Activated CD8-positive, alpha-beta T cell treated with anti-CD3 and anti-CD28 coated beads for 36 hours (primary cell): ENCODE measurements around the gene TMEM94. TPM values are rescaled to one million over a fixed set of nuclear protein-coding genes. Genes with fewer than 3 reads are reported as not detected.

Source experiments
- ATAC-seq: fragments of 200-7000 bp; cut with Tn5 transposase; one replicate; pipeline ENCODE4 v1.10.0; 2021; ENCODE audit warnings: mild to moderate bottlenecking, moderate library complexity
- CTCF ChIA-PET: fragments of 350-600 bp; sonication (Branson Sonifier 250); formaldehyde crosslinking; loops from one replicate; lab custom pipeline; 2021; ENCODE audit warnings: antibody characterized with exemption; lab: Charles Lee
- POLR2A ChIA-PET: fragments of 350-600 bp; sonication (Branson Sonifier 250); formaldehyde crosslinking; loops from one replicate; lab custom pipeline; 2021; ENCODE audit warnings: antibody characterized with exemption; lab: Charles Lee
- DNase-seq: peaks from one replicate; pipeline ENCODE4 v3.0.0-alpha.2; 2020
- H3K27ac Mint-ChIP-seq: one replicate; pipeline ENCODE4 v1.8.0; 2021; ENCODE audit warnings: mild to moderate bottlenecking, mixed read lengths
- H3K27me3 Mint-ChIP-seq: one replicate; pipeline ENCODE4 v1.8.0; 2021; ENCODE audit warnings: mixed read lengths
- H3K36me3 Mint-ChIP-seq: one replicate; pipeline ENCODE4 v1.8.0; 2021; ENCODE audit warnings: low read depth, mixed read lengths
- H3K4me1 Mint-ChIP-seq: one replicate; pipeline ENCODE4 v1.8.0; 2021; ENCODE audit warnings: low read depth, mixed read lengths
- H3K4me3 Mint-ChIP-seq: one replicate; pipeline ENCODE4 v1.8.0; 2021; ENCODE audit warnings: mild to moderate bottlenecking, moderate library complexity, mixed read lengths
- H3K9me3 Mint-ChIP-seq: one replicate; pipeline ENCODE4 v1.8.0; 2021; ENCODE audit warnings: mixed read lengths
- CTCF ChIP-seq: fragments of 200-600 bp; IDR thresholded peaks from one replicate; pipeline ENCODE4 v1.8.0; 2022; ENCODE audit warnings: antibody characterized with exemption, mild to moderate bottlenecking
- intact Hi-C: fragments of 100-400 bp; cut with micrococcal nuclease; formaldehyde crosslinking; loops from one replicate; pipeline ENCODE4 v1.10.0; 2022
- total RNA-seq, 2 experiments: library from RNA; stranded (reverse); gene quantifications; one replicate each; pipeline ENCODE4 v1.2.3, GENCODE V29; 2021

Gene TMEM94
- total RNA-seq, 2 experiments from 2014 or later = 55.3 to 56.4 TPM

DNA sequence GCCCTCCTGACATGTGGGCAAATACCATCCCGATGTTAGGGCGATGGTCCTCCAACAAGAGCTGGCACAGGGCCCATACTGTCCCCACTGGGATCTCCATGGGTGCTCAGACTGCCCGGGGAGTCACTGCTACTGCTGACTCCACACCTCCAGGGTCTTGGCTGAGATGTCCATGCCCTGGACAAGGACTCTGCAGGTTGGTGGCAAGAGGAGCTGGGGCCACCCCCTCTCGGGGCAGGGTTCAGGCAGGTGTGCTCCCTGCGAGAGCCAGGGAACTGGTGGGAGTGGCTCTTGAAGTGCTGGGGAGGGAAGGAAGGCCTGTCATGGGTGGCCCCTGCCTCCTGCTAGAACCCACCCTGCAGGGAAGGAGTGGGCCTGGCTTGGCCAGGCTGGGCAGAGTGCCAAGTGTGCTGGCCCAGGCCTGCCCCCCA lies 52.5 kb downstream of the TMEM94 start:
- no peaks in the 10 kb centered on the region for H3K36me3 Mint-ChIP-seq
- intact Hi-C loops = no loop called here
- H3K27ac Mint-ChIP-seq = no peak overlapping the region
- H3K27me3 Mint-ChIP-seq = no peaks in the 10 kb centered on the region
- ChIA-PET CTCF (no interaction called here), POLR2A (no interaction called here)
- H3K4me3 Mint-ChIP-seq = no peak overlapping the region
- H3K9me3 Mint-ChIP-seq = no peaks in the 10 kb centered on the region
- ATAC-seq = no peak
- no peak for DNase-seq
- TF ChIP-seq CTCF = no peak
- peaks cover 3% of the 10 kb centered on the region for H3K4me1 Mint-ChIP-seq

GRCh38 chr17:75509528-75510258 lies 53.3 kb downstream of the TMEM94 start:
- H3K36me3 Mint-ChIP-seq = no peaks in the 10 kb centered on the region
- intact Hi-C loops = no loop called here
- no peaks in the 10 kb centered on the region for H3K27me3 Mint-ChIP-seq
- no peak for TF ChIP-seq CTCF
- DNase-seq (no peak), ATAC-seq (no peak)
- H3K9me3 Mint-ChIP-seq = no peaks in the 10 kb centered on the region
- no peak overlapping the region for H3K4me3 Mint-ChIP-seq
- H3K4me1 Mint-ChIP-seq = peaks cover 3% of the 10 kb centered on the region
- no peak overlapping the region for H3K27ac Mint-ChIP-seq
- ChIA-PET POLR2A (no interaction called here), CTCF (no interaction called here)

DNA sequence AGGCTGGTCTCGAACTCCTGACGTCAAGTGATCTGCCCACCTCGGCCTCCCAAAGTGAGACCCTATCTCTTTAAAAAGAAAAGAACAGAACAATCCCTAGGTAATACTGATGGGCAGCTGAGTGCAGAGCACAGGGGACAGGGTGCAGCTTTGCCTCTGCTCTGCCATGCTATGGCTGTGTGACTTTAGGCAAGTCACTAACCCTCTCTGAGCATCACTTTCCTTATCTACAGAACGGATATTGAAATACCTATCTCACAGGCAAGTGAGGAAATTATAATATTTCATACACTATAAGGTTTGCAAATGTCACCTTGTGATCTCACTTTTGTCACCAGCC lies 54.8 kb downstream of the TMEM94 start:
- H3K4me1 Mint-ChIP-seq = peaks cover 3% of the 10 kb centered on the region
- POLR2A ChIA-PET = no interaction called here
- TF ChIP-seq CTCF = no peak
- intact Hi-C loops = no loop called here
- DNase-seq (no peak), ATAC-seq (no peak)
- CTCF ChIA-PET = no interaction called here
- no peaks in the 10 kb centered on the region for H3K36me3 Mint-ChIP-seq
- no peaks in the 10 kb centered on the region for H3K27me3 Mint-ChIP-seq
- no peak overlapping the region for H3K27ac Mint-ChIP-seq
- H3K4me3 Mint-ChIP-seq = no peak overlapping the region
- H3K9me3 Mint-ChIP-seq = no peaks in the 10 kb centered on the region

GRCh38 chr17:75511610-75512575 lies 55.5 kb downstream of the TMEM94 start:
- POLR2A ChIA-PET = interaction anchor here (1.3 kb wide), 1 partner anchor 55 kb away, joined by 3 read pairs; the partner anchor contains the start of gene TMEM94
- H3K4me3 Mint-ChIP-seq = no peak overlapping the region
- CTCF ChIA-PET = interaction anchor here (1.0 kb wide), 2 partner anchors 100 to 304 kb away, joined by 3 read pairs; no protein-coding TSS in a partner anchor
- no peak for TF ChIP-seq CTCF
- peaks cover 3% of the 10 kb centered on the region for H3K4me1 Mint-ChIP-seq
- H3K27ac Mint-ChIP-seq = no peak overlapping the region
- no peaks in the 10 kb centered on the region for H3K27me3 Mint-ChIP-seq
- intact Hi-C loops = no loop called here
- ATAC-seq (no peak), DNase-seq (no peak)
- H3K36me3 Mint-ChIP-seq = no peaks in the 10 kb centered on the region
- H3K9me3 Mint-ChIP-seq = no peaks in the 10 kb centered on the region
